Heart left ventricle (tissue), 13 donors: ENCODE data around the gene MALSU1.

Experiments used
- POLR2A ChIP-seq, 2 donors: fragments of 450-650 bp; IDR thresholded peaks; one replicate each; pipeline ENCODE4 v1.6.1; 2017; ENCODE audit warnings: antibody characterized with exemption in 2 of 2, mild to moderate bottlenecking in 2 of 2, moderate library complexity in 2 of 2
- TF ChIP-seq, protein P1 (sequence below), 12 donors: fragments of 200-600 bp; sonication (generic) in 4 of 12; IDR thresholded peaks; one replicate each; pipeline versions ENCODE4 v1.5.0 to v1.8.0; 2018 to 2022; ENCODE audit warnings: antibody characterized with exemption in 12 of 12, mild to moderate bottlenecking in 5 of 12
- donor health status: ischemic (EF 13 %, LVEDD 7.1; RV severe dilation, severe dysfunction).
- donor health status: DM: no; HTN: yes; CAD: no.
- donor health status: DM: no; HTN: no; CAD: no.
- donor health status: ischemic (EF 25% LVEDD 6.9; RV normal size, moderate dysfunction).
- donor health status: ischemic (EF 25% LVEDD 5.7; RV mildly dilated, moderate dysfunction).
- donor health status: ischemic (EF 35%, LVEDD 5.7; RV mildly dilated, moderate dysfunction).
- donor health status: nonischemic (EF 11% LVEDD 7.7; RV severe dilation, severe dysfunction).
- donor health status: DM: yes; HTN: yes; CAD: no.
- donor health status: PGD.
- donor health status: ischemic (EF 29% LVEDD 5.4; RV normal size, mild dysfunction).
- donor health status: nonischemic (EF 23%, LVEDD 6.1; RV moderate dilation, normal function).

DNA sequence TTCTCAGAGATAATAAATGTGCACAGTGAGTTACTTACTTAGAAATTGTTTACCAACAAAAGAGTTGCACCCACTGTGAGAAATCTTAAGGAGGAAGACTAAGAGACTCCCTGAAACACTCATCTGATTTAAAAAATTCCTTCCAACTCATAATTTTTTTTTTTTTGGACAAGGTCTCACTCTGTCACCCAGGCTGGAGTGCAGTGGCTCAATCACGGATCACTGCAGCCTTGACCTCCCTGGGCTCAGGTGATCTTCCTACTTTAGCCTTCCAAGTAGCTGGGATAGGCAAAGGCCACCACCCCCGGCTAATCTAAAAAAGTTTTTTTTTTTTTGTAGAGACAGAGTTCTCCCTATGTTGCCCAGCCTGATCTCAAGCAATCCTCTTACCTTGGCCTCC lies 36.0 kb downstream of the MALSU1 start:
- TF ChIP-seq, protein P1, sequence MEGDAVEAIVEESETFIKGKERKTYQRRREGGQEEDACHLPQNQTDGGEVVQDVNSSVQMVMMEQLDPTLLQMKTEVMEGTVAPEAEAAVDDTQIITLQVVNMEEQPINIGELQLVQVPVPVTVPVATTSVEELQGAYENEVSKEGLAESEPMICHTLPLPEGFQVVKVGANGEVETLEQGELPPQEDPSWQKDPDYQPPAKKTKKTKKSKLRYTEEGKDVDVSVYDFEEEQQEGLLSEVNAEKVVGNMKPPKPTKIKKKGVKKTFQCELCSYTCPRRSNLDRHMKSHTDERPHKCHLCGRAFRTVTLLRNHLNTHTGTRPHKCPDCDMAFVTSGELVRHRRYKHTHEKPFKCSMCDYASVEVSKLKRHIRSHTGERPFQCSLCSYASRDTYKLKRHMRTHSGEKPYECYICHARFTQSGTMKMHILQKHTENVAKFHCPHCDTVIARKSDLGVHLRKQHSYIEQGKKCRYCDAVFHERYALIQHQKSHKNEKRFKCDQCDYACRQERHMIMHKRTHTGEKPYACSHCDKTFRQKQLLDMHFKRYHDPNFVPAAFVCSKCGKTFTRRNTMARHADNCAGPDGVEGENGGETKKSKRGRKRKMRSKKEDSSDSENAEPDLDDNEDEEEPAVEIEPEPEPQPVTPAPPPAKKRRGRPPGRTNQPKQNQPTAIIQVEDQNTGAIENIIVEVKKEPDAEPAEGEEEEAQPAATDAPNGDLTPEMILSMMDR (IDR thresholded peaks at IDR 0.05): no peak
- TF ChIP-seq POLR2A (IDR thresholded peaks at IDR 0.05): no peak
